Suppressor macrophage (primary cell): ENCODE data around the gene POLD1.
A peak's percentile ranks its signal among the peaks of the same experiment; 100 is the strongest.
"Not testable (repeated sequence)": the region's sequence is repeated elsewhere in the genome, so short reads cannot be mapped to it uniquely, and the experiment has no call there.

Source experiments
- DNase-seq, 4 experiments: peaks; one replicate each; pipeline ENCODE4 v3.0.0-alpha.2; 2020 to 2022

The POLD1 gene

GRCh38 chr19:50439130-50439529 lies 55.0 kb downstream of the POLD1 start:
- not testable (repeated sequence) for DNase-seq

GRCh38 chr19:50444059-50444458 lies 59.9 kb downstream of the POLD1 start:
- no peak for DNase-seq

DNA sequence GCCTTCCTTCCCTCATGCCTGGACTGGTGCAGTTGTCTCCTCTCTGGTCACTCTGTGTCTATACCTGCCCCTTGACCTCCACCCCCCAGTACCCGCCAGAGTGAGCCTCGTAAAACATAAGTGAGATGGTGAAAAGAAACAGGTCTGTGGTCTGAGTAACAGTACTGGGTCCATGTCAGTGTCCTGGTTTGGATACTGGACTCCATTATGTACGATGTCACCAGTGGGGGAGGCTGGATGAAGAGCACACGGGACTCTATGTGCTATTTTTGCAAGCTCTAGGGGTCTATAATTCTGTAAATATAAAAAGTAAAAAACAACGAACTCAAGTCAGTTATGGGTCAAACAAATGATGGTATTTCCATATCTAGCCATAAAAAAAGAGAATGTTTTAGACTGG lies 62.9 kb downstream of the POLD1 start:
- DNase-seq: no peak

DNA sequence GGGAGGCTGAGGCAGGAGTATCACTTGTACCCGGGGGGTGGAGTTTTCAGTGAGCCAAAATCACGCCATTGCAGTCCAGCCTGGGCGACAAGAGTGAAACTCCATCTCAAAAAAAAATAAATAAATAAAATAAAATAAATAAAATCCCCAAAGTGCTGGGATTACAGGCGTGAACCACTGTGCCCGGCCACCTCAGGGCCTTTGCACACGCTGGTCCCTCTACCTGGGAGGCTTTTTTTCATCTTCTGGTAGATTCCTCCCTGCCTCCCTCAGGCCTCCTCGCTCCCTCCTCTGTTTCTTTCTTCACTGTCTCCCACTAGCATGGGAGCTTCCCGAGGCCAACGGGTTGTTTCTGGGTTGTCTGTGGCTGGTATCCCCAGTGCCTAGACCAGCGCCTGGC lies 63.6 kb downstream of the POLD1 start:
- no peak for DNase-seq

DNA sequence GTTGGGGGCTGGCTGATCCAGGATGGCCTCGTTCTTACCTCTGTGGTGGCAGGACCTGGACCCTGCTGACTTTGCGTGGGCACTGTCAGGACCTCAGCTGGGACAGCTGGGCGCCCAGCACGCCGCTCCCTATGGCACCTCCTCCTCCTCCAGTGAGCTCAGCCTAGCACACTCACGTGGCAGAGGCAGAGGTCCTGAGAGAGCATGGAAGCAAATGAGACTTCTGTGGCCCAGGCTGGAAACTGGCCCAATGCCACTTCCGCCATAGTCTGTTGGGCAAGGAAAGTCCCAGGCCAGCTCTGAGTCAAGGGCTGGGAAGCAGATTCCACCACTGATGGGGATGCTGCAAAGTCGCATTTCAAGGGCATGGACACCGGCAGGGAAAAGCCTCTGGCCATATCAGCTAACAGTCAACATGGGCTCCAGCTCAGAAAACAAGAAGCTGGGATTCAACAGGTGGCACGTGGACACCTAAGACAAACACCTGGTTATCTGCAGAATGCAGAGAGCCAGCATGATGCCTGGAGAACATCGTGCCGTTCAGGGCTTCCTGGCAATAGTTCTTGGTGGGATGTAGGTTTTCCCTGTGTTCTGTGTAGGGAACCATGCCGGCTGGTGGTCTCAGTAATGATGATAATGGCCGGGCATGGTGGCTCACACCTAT lies 65.2 kb downstream of the POLD1 start:
- DNase-seq: no peak

- no peak for DNase-seq
These were observed 66.4 kb downstream of the POLD1 start for GRCh38 chr19:50450369-50451222.

DNA sequence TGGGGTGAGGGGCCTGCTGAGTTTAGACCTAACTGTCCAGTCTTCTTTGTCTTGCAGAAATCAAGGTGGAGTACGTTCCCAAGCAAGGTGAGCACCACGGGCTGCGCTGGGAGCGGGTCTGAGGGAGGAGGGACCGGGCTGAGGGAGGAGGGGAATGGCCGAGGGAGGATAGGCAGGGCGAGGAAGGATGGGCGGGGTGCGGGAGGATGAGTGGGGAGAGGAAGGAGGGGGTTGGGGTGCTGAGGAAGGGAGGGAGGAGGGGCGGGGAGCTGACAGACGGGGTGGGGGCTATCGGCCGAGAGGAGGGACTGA lies 67.0 kb downstream of the POLD1 start:
- DNase-seq: no peak

- no peak for DNase-seq
These were observed 69.1 kb downstream of the POLD1 start for GRCh38 chr19:50453243-50453642.

DNA sequence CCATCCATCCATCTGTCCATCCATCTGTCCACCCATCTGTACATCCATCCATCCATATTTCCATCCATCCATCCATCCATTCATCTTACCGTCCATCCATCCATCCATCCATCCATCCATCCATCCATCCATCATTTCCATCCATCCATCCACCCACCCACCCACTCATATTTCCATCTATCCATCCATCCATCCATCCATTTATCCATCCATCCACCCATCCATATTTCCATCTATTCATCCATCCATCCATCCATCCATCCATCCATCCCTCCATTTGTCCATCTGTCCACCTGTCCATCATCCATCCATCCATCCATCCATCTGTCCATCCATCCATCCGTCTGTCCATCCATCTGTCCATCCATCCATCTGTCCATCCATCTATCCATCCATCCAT lies 71.8 kb downstream of the POLD1 start:
- no peak for DNase-seq

DNA sequence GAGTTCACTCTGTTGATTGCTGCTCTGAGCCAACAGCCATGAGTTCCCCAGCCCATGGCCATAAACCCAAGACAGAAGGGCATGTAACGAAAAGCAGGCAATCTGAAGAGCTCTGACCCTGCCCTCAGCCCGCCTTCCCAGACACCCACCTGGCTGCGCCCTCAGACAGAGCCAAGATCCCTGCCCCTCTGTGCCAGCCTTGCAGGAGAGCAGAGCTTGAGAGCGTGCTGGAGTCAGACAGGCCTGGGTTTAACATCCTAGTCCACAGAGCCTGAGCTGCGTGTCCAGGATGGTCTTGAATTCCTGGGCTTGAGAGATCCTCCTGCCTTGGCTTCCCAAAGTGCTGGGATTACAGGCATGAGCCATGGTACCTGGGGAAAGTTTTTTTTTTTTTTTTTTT lies 73.2 kb downstream of the POLD1 start:
- no peak for DNase-seq

DNA sequence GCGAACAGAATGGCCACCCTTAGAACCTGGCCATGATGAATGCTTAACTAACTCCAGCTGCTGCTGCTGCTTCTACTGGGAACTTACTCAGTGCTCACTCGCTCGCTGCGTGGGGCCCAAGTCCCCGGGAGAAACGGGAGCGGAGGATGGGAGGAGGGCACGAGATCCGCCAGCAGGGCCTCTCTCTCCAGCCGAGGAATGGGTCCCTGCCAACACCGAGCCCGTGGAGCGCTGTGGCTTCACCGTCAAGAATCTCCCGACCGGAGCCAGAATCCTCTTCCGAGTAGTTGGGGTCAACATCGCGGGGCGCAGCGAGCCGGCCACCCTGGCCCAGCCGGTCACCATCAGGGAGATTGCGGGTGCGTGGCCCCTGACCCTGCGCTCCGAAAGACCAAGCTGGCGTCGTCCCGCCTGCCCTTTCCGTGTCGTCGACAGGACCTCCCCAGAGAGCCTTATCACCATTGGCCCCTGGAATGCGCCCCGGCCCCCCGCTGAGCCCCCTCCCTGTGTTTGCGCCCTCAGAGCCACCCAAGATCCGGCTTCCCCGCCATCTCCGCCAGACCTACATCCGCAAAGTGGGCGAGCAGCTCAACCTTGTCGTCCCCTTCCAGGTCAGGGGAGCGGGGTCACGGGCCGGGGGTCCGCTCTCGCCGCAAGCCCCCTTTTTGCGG lies 74.4 kb downstream of the POLD1 start:
- no peak for DNase-seq

DNA sequence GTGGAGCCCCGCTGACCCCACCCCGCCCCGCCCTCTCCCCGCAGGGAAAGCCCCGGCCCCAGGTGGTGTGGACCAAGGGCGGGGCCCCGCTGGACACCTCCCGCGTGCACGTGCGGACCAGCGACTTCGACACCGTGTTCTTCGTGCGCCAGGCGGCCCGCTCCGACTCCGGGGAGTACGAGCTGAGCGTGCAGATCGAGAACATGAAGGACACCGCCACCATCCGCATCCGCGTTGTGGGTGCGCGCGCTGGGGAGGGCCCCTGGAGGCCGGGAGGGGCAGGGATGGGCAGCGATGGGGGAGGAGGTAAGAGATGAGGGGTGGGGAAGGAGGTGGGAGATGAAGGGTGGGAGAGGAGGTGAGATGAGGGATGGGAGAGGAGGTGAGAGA lies 74.9 kb downstream of the POLD1 start:
- no peak for DNase-seq

DNA sequence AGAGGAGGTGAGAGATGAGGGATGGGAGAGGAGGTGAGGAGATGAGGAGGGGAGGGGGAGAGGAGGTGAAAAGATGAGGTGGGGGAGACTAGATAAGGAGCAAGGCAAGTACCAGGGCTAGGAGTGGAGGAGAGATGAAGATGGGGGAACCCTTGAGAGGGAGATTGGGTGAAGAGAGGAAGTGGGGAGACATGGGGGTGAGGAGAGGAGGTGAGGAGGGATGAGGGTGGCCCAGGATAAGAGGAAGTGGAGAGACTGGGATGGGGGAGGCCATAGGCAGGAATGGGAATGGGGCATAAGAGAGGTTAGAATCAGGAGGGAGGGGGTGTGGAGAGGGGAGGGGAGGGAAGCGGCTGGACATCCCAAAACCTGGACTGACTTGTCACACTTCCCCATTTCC lies 75.5 kb downstream of the POLD1 start:
- DNase-seq: no peak

- no peak for DNase-seq
These were observed 76.1 kb downstream of the POLD1 start for GRCh38 chr19:50460161-50460765.

- peak; percentile 75 to 82 (median 82) for DNase-seq
These were observed 77.1 kb downstream of the POLD1 start for GRCh38 chr19:50461066-50461875.

DNA sequence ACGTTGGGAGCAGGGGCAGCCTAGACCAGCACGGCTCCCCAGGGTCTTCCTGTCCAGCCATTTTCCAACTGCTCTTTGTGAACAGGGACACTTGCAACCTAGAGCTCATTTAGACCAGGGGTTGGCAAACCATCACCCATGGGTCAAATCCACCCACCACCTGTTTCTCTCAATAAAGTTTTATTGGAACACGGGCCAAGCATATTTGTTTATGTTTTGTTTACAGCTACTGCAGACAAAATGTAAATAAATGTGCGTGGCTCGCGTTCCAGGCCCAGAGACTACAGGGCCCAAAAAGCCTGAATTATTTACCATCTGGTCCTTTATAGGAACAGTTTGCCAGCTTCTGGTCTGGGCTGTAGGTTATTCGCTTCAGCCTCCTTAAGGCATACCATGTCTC lies 78.8 kb downstream of the POLD1 start:
- DNase-seq: no peak

- DNase-seq: no peak
These were observed 80.2 kb downstream of the POLD1 start for GRCh38 chr19:50464348-50464747.

DNA sequence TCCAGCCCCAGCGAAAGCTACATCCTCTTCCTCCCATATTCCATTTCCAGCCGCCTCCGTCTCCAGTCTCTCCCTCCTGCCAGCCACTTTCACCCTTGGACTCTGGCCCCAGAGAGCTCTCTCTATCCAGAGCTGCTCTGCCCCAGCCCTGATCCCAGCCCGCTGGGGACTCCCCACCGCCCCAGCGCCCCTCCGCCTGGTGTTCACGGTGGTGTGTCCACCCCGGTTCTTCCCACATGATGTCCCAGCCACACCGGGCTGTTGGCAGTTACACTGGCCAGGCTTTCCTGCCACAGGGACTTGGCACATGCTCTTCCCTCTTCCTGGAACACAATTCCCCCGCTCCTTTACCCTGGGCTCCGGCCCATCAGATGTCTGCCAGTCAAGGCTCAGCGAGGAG lies 80.9 kb downstream of the POLD1 start:
- DNase-seq: no peak

DNA sequence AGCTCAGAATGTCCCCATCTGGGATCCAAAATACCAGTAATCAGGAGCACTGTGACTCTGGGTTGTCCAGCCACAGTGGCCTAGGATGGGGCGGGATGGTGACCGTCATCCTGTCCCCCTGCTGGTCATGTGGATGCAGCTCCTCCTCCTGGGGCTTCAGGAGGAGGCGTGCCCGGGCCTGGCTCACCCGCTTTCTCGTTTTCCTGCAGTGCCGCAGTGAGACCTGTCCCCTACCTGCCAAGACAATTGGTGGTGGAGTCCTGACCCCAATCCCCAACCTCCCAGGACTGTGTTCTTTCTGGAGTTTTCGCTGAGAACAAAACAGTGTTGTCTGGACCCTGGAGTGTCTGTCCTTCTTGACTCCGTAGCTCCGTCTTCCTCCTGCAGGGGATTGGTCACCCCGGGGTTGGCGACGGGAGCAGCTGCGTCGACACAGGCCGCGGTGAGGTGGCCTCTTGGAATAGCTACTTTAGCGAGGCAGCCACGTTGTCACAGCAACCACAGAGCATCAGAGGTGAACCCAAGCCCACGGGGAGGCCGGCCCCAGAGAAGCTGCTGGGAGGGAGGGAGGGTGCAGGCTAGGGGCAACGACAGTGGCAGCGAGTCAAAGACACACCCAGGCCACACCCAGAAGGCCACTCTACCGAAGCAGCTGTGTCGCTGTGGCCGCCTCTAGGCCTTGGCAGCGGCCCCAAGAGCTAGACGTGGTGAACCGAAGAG lies 82.0 kb downstream of the POLD1 start:
- peak in 1 of 4 experiments; percentile 21 for DNase-seq

- DNase-seq: no peak
These were observed 82.5 kb downstream of the POLD1 start for GRCh38 chr19:50466706-50467039.

DNA sequence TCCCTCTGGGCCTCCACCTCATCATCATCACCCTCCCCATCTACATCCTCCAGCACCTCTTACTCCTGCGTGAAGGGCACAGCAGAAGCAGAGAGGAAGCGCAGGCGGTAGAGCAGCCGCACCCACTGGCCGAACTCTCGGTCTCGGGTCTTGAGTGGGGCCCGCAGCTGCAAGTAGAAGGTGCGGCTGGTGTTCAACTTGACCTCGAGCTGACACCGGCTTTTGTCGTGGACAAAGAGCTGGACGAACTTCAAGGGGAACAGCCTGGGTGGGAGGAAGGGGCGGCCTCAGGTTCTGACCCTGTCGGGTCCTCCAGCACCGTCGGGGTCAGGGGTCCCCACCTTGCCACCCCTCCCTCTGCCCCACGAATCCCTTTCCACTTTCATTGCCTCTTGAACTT lies 83.4 kb downstream of the POLD1 start:
- no peak for DNase-seq
